Dermis lymphatic vessel endothelial cell (primary cell): ENCODE measurements around the gene PNLDC1. TPM values are rescaled to one million over a fixed set of nuclear protein-coding genes. Genes with fewer than 3 reads are reported as not detected.

Experiments used
- total RNA-seq: library from RNA; depleted of rRNA; stranded (reverse); fragments of >200 nt; gene quantifications from 2 replicates; pipeline ENCODE4 v1.2.1, GENCODE V29; 2014

Gene PNLDC1, protein sequence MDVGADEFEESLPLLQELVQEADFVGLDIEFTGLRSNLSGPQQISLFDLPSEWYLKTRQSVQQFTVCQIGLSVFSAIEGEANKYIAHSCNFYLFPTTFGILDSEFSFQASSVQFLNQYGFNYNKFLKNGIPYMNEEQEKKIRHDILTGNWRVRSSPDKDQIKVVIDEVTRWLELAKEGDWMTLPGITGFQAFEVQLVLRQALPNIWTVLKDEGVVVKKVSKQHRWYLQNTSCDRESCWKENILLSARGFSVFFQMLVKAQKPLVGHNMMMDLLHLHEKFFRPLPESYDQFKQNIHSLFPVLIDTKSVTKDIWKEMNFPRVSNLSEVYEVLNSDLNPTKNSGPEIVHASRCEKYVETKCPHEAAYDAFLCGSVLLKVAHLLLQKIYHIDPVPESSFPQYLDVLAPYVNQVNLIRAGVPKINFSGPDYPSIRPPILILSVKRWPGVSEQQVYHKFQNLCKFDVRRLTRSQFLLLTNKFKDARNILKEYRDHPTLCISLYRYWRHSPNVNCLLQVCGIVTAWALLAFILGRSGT
- not detected in 2 replicates for total RNA-seq

DNA sequence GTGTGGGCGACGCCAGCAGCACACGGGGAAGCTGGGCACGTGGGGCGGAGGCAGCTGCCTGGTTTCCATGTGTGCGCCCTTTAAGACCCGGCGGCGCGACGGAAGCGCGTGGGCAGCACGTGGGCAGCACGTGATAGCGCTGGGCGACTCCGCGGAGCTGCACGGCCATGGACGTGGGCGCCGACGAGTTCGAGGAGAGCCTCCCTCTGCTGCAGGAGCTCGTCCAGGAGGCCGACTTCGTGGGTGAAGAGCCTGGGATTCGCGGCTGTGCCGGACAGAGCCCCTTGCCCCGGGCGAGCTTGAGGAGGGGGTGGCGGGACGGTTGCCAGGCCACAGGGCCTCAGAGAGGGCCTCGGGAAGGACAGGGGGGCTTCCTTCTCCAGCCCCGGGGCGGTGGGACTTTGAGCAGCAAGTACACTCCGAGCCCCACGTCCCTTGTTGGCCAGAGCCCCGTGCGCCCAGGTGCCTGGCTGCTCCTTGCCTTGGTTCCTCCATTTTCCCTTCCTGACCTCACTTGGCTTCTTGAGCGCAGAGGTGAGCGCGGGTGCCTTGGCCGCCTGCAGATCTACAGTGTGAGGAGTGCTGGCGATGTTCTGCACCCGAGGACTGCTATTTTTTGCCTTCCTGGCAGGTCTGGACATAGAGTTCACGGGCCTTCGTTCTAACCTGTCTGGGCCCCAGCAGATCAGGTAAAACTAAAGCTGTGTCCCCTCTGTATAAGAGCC, at the start of gene PNLDC1:
Gene PNLDC1 (plus strand): TSS at position 136 of the 725 bp plus-strand sequence. CDS start 32 bp downstream, at position 168.

DNA sequence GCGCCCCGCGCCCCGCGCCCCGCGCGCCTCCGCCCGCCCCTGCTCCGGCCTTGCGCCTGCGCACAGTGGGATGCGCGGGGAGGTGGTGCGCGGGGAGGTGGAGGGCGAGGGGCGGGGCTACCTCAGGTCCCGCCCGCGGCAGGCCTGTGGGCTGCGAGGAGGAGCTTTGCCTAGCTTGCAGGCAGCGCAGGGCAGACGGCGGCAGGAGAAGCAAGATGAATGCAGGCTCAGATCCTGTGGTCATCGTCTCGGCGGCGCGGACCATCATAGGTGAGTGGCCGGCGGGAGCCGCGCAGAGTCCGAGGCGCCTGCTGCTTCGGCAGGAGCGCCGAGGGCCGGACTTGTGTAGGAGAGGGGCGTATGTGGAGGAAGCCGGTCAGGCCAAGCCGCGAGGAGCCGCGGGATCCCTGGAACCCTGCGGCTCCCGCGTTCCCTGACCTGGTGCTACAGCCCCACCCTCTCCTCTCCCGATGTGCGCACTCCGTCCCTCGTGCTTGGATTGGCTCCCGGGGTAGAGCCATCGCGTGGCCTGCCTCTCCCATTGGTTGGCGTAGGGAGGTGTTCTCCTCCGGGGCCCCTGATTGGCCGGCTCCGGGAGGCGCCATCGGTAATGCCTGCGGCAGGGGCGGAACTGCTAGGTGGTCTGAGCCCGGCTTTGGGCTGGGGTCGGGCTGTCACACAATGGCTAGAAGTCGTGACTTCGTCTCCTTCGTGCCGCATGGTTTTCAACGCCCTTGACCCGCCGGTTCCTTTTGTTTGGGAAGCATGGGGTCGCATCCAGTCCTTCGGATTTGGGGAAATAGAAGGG, 38.0 kb upstream of the PNLDC1 start, which contains the start of gene ACAT2:
Gene ACAT2 (plus strand): TSS at position 173 of the 808 bp plus-strand sequence. CDS start 43 bp downstream, at position 216.

GRCh38 chr6:159789377-159790148, 10.5 kb upstream of the PNLDC1 start, which contains the start of gene TCP1:
Gene TCP1 (minus strand): TSS chr6:159789602. CDS start chr6:159789468, 134 bp downstream.

DNA sequence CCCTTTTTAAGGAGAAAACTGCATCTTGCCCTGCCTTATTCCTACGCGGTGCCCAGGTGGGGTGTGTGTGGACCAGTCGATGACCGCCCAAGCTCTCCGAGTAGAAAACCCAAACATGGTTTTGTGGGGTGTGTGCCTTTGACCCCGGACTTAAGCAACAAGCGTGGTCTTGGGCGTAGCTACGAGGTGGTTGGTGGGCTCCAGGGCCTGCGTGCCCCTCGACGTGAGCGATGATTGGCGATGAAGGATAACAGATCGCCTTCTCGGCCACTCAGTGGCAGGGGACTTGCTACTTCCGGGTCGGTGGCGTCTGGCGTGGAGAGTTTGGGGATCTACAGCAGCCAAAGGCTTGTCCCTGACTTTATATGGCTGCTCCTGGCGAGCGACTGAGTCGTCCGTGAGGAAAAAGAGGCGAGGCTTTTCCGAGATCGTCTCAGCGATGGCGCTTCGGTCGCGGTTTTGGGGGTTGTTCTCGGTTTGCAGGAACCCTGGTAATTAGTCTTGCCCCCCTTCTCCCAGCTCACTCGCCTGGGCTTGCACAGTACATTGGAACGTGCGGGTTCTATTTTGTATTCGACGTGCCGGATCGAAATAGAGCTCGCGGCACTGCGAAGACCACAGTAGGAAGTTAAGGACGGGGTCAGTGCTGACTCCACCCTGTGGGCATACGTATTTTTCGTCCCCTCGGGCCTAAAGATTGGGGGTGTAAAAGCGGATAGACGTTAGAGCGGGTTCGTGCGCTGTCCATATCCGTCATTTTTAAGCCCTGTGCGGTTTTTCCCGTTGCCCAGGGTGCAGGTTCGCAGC, 9.7 kb upstream of the PNLDC1 start, which contains the start of gene MRPL18:
Gene MRPL18 (plus strand): TSS at position 319 of the 807 bp plus-strand sequence. CDS start 121 bp downstream, at position 440.

Other genes starting within 250 kb of the PNLDC1 start
- gene SOD2, start 107.0 kb upstream of the PNLDC1 start, total RNA-seq: 56.7 and 541 TPM in 2 replicates
- gene WTAP, start 72.8 kb upstream of the PNLDC1 start, total RNA-seq: 92.8 and 97.9 TPM in 2 replicates
- gene ACAT2, start 38.2 kb upstream of the PNLDC1 start, total RNA-seq: 23.3 and 33.4 TPM in 2 replicates
- 237 and 350 TPM in 2 replicates for gene TCP1, start 10.7 kb upstream of the PNLDC1 start, total RNA-seq
- gene MRPL18, start 9.8 kb upstream of the PNLDC1 start, total RNA-seq: 40.5 and 52.6 TPM in 2 replicates
- not detected in 2 replicates for gene MAS1, start 90.7 kb downstream of the PNLDC1 start, total RNA-seq
- gene IGF2R, start 168.8 kb downstream of the PNLDC1 start, total RNA-seq: 107 and 119 TPM in 2 replicates